ENCODE measurements around the gene SNX24.

GRCh38 chr5:123012321-123012720 is 166.9 kb downstream of the SNX24 start:
- no peak for TF ChIP-seq CTCF (IDR thresholded peaks at IDR 0.05)
- TF ChIP-seq EZH2phosphoT487 (IDR thresholded peaks at IDR 0.05): no peak

Measured in neural progenitor cell (in vitro differentiated cells).